ENCODE measurements around the gene CD96.

CD96 gene

GRCh38 chr3:111592143-111592542, 50.1 kb downstream of the CD96 start:
- no peak for FAIRE-seq
- DNase-seq (ENCODE audit: extremely low spot score, insufficient read length, low read depth), result no peak

GRCh38 chr3:111592936-111593335, 50.9 kb downstream of the CD96 start:
- FAIRE-seq (peak; percentile 74), DNase-seq (ENCODE audit: extremely low spot score, insufficient read length, low read depth) (no peak)

GRCh38 chr3:111593666-111594065, 51.7 kb downstream of the CD96 start:
- FAIRE-seq (no peak), DNase-seq (ENCODE audit: extremely low spot score, insufficient read length, low read depth) (no peak)

- FAIRE-seq (peak; percentile 95), DNase-seq (ENCODE audit: extremely low spot score, insufficient read length, low read depth) (no peak)
Observed at GRCh38 chr3:111594205-111594604, 52.2 kb downstream of the CD96 start.

- FAIRE-seq (no peak), DNase-seq (ENCODE audit: extremely low spot score, insufficient read length, low read depth) (no peak)
Observed at GRCh38 chr3:111594781-111595180, 52.8 kb downstream of the CD96 start.

- peak; percentile 76 for FAIRE-seq
- DNase-seq (ENCODE audit: extremely low spot score, insufficient read length, low read depth), result no peak
Observed at GRCh38 chr3:111595232-111595631, 53.2 kb downstream of the CD96 start, which contains the start of gene ZBED2. TSS of gene ZBED2 (minus strand) at chr3:111595346. CDS start at chr3:111594201, 1,145 bp downstream.

GRCh38 chr3:111596328-111596727, 54.3 kb downstream of the CD96 start:
- DNase-seq (ENCODE audit: extremely low spot score, insufficient read length, low read depth) (no peak), FAIRE-seq (no peak)

- no peak for FAIRE-seq
- DNase-seq (ENCODE audit: extremely low spot score, insufficient read length, low read depth), result no peak
Observed at GRCh38 chr3:111598139-111598538, 56.1 kb downstream of the CD96 start.

- no peak for FAIRE-seq
- DNase-seq (ENCODE audit: extremely low spot score, insufficient read length, low read depth), result no peak
Observed at GRCh38 chr3:111598552-111598951, 56.6 kb downstream of the CD96 start.

- FAIRE-seq, result no peak
- DNase-seq (ENCODE audit: extremely low spot score, insufficient read length, low read depth), result no peak
Observed at GRCh38 chr3:111601810-111602209, 59.8 kb downstream of the CD96 start.

- no peak for DNase-seq (ENCODE audit: extremely low spot score, insufficient read length, low read depth)
Observed at GRCh38 chr3:111603679-111604078, 61.7 kb downstream of the CD96 start.

GRCh38 chr3:111604119-111604518, 62.1 kb downstream of the CD96 start:
- FAIRE-seq (peak; percentile 64), DNase-seq (ENCODE audit: extremely low spot score, insufficient read length, low read depth) (no peak)

More at GRCh38 chr3:111603679-111604078, 61.7 kb downstream of the CD96 start:
- FAIRE-seq, result peak; percentile 56

- no peak for FAIRE-seq
Observed at GRCh38 chr3:111605018-111605417, 63.0 kb downstream of the CD96 start.

GRCh38 chr3:111605493-111605892, 63.5 kb downstream of the CD96 start:
- FAIRE-seq, result no peak
- no peak for DNase-seq (ENCODE audit: extremely low spot score, insufficient read length, low read depth)

More at GRCh38 chr3:111605018-111605417, 63.0 kb downstream of the CD96 start:
- DNase-seq (ENCODE audit: extremely low spot score, insufficient read length, low read depth), result no peak

GRCh38 chr3:111607240-111607920, 65.4 kb downstream of the CD96 start:
- no peak for FAIRE-seq

GRCh38 chr3:111608383-111608782, 66.4 kb downstream of the CD96 start:
- DNase-seq (ENCODE audit: extremely low spot score, insufficient read length, low read depth) (no peak), FAIRE-seq (peak; percentile 70)

More at GRCh38 chr3:111607240-111607920, 65.4 kb downstream of the CD96 start:
- no peak for DNase-seq (ENCODE audit: extremely low spot score, insufficient read length, low read depth)

- DNase-seq (ENCODE audit: extremely low spot score, insufficient read length, low read depth) (no peak), FAIRE-seq (peak; percentile 45)
Observed at GRCh38 chr3:111609700-111610099, 67.7 kb downstream of the CD96 start.

- peak; percentile 96 for FAIRE-seq
- DNase-seq (ENCODE audit: extremely low spot score, insufficient read length, low read depth), result no peak
Observed at GRCh38 chr3:111610189-111610588, 68.2 kb downstream of the CD96 start.

GRCh38 chr3:111610612-111611054, 68.6 kb downstream of the CD96 start:
- FAIRE-seq, result peak; percentile 24
- no peak for DNase-seq (ENCODE audit: extremely low spot score, insufficient read length, low read depth)

GRCh38 chr3:111613294-111613693, 71.3 kb downstream of the CD96 start:
- FAIRE-seq, result no peak
- no peak for DNase-seq (ENCODE audit: extremely low spot score, insufficient read length, low read depth)

GRCh38 chr3:111615880-111616279, 73.9 kb downstream of the CD96 start:
- FAIRE-seq, result no peak

More at GRCh38 chr3:111615880-111616279, 73.9 kb downstream of the CD96 start:
- DNase-seq (ENCODE audit: extremely low spot score, insufficient read length, low read depth), result no peak
